GM18907 (cell line): ENCODE measurements around the gene RASGRF2.

Experiments used
- ATAC-seq: cut with Tn5 transposase; IDR thresholded peaks from one replicate; pipeline ENCODE4 v1.9.1; 2021; ENCODE audit warnings: mild to moderate bottlenecking, moderate library complexity; ENCODE audit not compliant: unreplicated experiment

Gene RASGRF2

DNA sequence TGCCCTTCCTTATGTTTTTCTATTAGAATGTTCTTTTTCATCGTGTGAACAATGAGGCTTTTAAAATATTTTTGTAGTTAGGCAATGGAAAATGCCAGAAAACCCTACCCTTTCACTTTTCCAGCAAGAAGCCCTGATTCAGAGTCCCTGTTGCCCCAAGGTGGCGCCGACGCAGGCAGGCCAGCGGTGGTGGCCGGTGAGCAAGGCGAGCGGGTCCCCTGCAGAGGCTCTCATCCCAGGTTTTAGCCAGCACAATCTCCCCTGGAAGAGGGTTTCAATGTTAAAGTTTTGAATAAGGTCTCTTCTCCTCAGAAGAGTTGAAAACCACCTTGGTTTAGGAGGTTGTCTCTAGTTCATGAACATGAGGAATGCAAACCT, 232.2 kb downstream of the RASGRF2 start:
- no peak for ATAC-seq

- peak; percentile 94 for ATAC-seq
Observed at GRCh38 chr5:81194633-81195334, 234.6 kb downstream of the RASGRF2 start.

DNA sequence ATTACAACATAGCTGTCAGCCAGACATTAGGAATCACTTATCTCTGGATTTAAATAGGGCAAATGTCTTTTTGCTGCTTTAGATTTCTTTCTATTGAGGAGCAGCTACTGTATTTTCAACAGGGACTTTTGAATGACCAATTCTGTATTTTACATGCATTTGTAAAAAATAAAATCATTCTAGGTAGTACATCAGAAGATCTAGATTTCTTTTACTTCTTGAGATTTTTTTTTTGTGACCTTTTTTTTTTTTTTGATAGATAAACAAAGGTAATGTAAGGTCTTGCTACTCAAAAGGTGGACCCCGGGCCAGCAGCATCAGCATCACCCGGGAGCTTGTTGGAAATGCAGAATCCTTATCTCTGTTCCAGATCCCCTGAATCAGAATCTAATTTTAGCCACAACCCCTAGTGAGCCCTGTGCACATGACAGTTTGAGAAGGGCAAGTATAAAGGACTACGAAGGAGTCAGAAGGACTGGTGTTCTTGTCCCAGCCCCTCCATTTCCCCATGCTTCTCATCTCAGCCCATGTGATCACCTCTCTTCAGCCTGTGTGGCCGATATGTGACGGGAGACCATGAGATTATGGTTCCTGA, 235.3 kb downstream of the RASGRF2 start:
- no peak for ATAC-seq

- ATAC-seq = no peak
Observed at GRCh38 chr5:81202655-81203054, 242.5 kb downstream of the RASGRF2 start.

DNA sequence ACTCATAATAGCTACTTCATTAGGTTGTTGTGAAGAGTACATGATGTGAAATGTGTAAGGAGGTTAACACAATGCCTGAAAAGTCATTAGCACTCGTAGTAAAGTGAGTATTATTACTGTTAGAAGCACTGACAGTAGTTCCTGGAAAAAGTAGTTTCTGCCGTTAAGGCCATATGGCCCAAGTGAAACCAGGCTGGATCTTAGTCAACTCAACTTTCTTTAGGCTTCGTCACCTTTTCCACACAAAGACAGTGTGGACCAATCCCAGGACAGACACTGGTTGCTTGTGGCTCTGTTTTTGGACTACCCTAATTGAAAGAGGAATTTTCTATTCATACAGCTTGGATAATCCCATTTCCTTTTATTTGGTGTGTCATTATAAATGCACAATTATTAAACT, 243.6 kb downstream of the RASGRF2 start:
- ATAC-seq = no peak

GRCh38 chr5:81204205-81204604, 244.0 kb downstream of the RASGRF2 start:
- ATAC-seq = no peak

DNA sequence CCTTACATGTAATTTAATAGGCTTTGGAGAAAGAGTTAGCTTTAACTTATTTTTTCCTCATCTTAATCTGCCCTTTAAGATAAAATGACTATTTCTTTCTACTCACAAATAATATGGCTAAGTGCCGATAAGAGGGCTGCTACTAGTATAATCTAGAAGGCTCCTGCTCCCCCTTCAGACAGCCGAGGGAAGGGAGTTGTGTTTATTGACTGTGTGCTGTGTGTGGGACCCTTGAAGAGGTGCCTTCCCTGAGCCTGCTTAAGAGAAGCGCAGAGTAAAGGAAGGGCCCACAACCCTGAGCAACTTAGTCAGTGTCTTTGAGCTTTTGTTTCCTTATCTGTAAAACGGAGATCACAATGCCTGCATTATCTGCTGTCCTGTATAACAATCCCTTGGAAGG, 244.9 kb downstream of the RASGRF2 start:
- ATAC-seq = no peak

DNA sequence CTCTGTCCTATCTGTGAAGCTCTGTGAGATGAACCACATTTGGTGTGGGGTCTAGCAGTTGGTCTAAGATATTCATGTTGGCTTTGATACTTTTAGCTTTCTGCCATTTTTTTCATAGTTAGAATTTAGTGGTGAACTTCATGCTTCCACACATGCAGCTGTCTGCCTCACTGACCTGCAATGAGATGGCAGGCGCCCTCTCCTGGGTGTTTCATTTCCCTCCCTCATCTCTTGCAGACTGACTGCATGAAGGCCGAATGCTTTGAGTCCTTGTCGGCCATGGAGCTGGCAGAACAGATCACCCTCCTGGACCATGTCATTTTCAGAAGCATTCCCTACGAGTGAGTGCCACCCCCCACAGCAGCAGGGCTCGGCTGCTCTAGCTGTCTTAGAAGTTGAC, 246.8 kb downstream of the RASGRF2 start:
- ATAC-seq = no peak

- no peak for ATAC-seq
Observed at GRCh38 chr5:81208904-81209303, 248.7 kb downstream of the RASGRF2 start.

DNA sequence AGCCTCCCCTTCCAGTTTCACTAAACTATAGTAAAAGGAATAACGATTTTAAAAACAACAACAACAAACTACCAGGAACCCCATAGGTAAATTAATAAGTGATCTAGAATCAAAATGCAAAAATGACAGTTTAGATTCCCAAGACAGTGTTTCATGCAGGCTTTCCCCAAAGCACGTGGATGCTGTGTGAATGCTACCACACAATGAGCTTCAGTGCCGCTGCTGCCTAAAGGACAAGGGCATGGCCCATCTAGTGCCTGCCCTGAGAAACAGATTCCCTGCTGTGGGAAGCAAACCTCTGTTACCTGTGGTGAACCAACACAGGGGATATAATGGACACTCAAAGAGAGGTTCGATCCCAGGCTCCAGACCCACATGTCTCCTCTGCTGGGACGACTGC, 249.2 kb downstream of the RASGRF2 start:
- no peak for ATAC-seq

DNA sequence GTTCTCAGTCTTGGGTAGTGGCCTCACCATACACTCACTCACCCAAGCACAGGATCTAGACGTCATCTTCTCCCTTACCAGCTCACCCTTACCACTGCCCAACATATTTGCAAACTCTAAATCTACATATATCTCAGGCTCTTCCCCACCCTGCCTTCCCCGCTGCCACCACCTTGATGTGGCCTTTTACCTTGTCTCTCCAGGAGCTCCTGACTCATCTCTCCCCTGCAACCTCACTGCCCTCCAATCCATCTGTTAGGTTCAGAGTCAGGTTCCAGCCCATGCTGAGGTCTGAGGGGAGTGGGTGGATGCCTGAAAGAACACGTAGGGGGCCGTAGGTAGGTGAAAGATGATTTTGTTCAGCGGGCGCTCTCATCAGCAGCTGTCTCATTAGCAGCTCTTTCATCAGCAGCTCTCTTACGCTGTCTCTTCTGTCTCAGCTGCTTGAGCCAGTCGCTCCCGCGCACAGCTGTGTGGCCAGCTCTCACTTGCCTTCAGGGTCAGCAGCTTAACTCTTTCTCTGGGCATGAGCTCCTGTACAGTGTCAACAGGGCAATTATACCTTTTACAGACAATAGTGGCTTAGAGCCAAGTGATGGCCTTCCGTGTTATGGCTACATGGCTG, 249.8 kb downstream of the RASGRF2 start:
- ATAC-seq = no peak

- peak; percentile 65 for ATAC-seq
Observed at GRCh38 chr5:81212211-81212751, 252.1 kb downstream of the RASGRF2 start.

- no peak for ATAC-seq
Observed at GRCh38 chr5:81213070-81213469, 252.9 kb downstream of the RASGRF2 start.

DNA sequence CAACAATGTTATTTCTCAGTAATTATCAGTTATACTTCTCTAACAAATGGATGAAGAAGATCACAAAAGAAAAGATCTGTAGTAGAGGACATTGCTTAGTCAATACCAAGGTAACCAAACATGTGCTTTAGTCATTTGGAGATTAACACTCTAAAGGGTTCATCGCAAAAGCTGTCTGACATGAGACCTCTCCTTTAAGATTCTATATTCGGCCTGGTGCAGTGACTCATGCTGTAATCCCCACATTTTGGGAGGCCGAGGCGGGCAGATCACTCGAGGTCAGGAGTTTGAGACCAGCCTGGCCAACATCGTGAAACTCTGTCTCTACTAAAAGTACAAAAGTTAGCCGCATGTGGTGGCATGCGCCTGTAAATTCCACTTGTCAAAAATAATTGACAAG, 254.7 kb downstream of the RASGRF2 start:
- no peak for ATAC-seq

- ATAC-seq = no peak
Observed at GRCh38 chr5:81216152-81216551, 256.0 kb downstream of the RASGRF2 start.

DNA sequence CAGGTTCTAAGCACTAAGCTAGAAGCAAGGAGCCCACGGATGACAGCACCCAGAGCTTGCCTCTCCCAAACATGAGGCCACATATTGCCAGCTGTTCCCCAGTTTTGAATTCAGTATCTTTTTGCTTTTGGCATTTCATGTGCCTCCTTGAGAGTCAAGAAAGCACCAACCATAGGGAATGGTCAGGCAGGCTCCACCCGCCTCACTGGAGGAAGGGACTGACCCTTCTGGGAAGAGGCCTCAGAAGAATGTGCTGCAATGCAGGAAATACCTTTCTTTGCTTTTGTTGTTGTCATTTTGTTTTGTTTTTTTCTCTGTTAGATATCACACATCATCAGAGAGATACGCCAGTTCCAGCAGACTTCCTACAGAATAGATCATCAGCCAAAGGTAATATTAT, 259.2 kb downstream of the RASGRF2 start:
- ATAC-seq = no peak

DNA sequence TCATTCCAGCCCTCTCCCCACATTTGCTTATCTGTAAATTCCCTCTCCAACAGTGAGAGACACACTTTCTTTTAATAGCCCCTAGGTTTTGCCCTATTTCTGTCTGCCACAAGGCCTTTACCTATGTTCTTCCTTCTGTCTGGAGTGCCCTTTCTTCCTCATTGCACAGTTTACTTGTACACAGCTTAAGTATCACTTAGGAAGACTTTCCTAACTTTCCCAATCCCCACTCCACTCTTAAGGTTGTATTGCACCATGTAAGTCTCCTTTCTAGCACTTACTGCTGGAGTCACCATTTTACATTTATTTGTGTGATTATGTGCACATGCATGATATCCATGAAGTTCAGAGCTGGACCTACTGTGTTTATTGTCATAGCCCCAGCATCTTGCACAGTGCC, 262.1 kb downstream of the RASGRF2 start:
- ATAC-seq = no peak

GRCh38 chr5:81225463-81225862, 265.3 kb downstream of the RASGRF2 start:
- no peak for ATAC-seq

DNA sequence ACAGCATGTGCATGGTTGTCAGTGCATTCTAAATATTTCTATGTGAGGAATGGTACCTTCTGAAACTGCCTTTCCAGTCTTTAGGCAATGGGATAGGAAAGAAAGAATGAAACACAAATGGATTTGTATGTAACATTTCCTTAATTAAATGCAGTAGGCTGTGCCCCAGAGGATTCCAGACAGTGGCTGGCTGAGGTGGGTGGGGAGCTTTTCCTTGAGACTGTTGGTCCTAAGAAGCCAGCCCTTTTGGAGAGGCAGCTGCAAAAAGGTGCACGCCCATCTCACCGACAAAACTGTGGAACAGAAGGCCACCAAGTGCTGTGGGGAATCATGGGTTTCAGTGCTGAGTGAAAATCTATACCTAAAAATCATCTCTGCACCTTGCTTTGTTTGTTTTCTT, 266.1 kb downstream of the RASGRF2 start:
- ATAC-seq = no peak

DNA sequence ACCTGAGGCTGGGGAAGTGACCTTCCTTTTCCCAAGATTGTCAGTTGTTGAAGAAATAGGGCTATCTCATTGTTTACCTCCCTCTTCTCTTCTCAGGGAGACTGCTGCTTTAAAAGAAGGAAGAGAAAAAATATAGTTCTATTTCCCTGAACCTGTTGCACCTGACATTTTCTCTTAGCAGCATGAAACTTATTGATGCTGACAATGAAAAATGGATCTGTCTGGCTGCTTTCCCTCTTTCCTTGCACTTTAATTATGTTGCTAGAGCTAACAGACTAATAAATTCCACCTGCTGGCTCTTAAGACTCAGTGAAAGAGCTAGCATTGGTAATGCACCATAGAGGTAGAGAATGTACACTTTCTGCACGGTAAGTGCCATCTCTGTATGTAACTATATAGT, 266.8 kb downstream of the RASGRF2 start:
- no peak for ATAC-seq

DNA sequence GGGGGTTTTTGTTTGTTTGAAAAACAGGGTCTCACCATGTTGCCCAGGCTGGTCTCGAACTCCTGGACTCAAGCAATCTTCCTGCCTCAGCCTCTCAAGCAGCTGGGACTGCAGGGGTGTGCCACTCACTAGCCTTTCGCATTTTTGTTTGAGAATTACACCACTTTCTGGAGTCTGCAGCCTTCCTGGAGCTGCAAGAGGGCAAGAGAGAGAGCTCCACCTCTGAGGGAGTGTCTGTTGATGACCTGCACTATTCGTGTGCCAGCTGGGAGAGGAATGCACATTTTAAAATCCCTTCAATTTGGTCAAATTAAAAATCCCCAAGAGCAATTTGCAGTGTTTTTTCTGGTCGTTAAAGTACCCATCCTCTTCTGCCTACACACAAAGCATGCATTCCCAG, 267.9 kb downstream of the RASGRF2 start:
- ATAC-seq = no peak

- no peak for ATAC-seq
Observed at GRCh38 chr5:81230416-81230815, 270.3 kb downstream of the RASGRF2 start.
